HepG2 (cell line): ENCODE results near the gene PRDX2. TPM values are rescaled to one million over a fixed set of nuclear protein-coding genes. Genes with fewer than 3 reads are reported as not detected.

Experiments
- CENPX ChIP-seq: sonication (generic); formaldehyde crosslinking; IDR thresholded peaks from 2 replicates; pipeline ENCODE4 v1.9.0; 2021; ENCODE audit warnings: mild to moderate bottlenecking, missing genetic modification reagents, moderate library complexity
- MAF1 ChIP-seq: sonication (generic); formaldehyde crosslinking; IDR thresholded peaks from 2 replicates; pipeline ENCODE4 v1.5.0; 2020; ENCODE audit warnings: missing genetic modification reagents, borderline replicate concordance
- MATR3 ChIP-seq: sonication (generic); formaldehyde crosslinking; IDR thresholded peaks from 2 replicates; pipeline ENCODE4 v1.4.0; 2020; ENCODE audit warnings: missing genetic modification reagents
- RFXAP ChIP-seq: sonication (generic); formaldehyde crosslinking; IDR thresholded peaks from 2 replicates; pipeline ENCODE4 v1.4.0; 2020; ENCODE audit warnings: missing genetic modification reagents, borderline replicate concordance
- SKI ChIP-seq: fragments of 450-650 bp; IDR thresholded peaks from one replicate; pipeline ENCODE4 v1.6.1; 2018; ENCODE audit warnings: mild to moderate bottlenecking; ENCODE audit not compliant: partially characterized antibody
- SMARCC2 ChIP-seq: fragments of 450-650 bp; IDR thresholded peaks from 2 replicates; pipeline ENCODE4 v1.6.1; 2017; ENCODE audit warnings: antibody characterized with exemption, mild to moderate bottlenecking
- SMC3 ChIP-seq: IDR thresholded peaks from 2 replicates; pipeline ENCODE4 v1.6.1; 2011; ENCODE audit warnings: low read length, improper control_type of control experiment
- SUZ12 ChIP-seq: fragments of 150-350 bp; IDR thresholded peaks from 2 replicates; pipeline ENCODE4 v1.6.1; 2014; ENCODE audit warnings: low read depth, low read length
- THAP7 ChIP-seq: sonication (generic); formaldehyde crosslinking; IDR thresholded peaks from 2 replicates; pipeline ENCODE4 v1.8.1; 2023; ENCODE audit warnings: mild to moderate bottlenecking, missing genetic modification reagents
- ZBTB2 ChIP-seq: sonication (generic); formaldehyde crosslinking; IDR thresholded peaks from 2 replicates; pipeline ENCODE4 v1.8.0; 2022; ENCODE audit warnings: low read depth, missing genetic modification reagents
- ZNF124 ChIP-seq: sonication (generic); formaldehyde crosslinking; IDR thresholded peaks from 2 replicates; pipeline ENCODE4 v1.4.0; 2020; ENCODE audit warnings: missing genetic modification reagents
- ZNF138 ChIP-seq: sonication (generic); formaldehyde crosslinking; IDR thresholded peaks from 2 replicates; pipeline ENCODE4 v1.5.0; 2020; ENCODE audit warnings: mild to moderate bottlenecking, low read depth, missing genetic modification reagents
- ZNF550 ChIP-seq: sonication (generic); formaldehyde crosslinking; IDR thresholded peaks from 2 replicates; pipeline ENCODE4 v1.4.0; 2020; ENCODE audit warnings: mild to moderate bottlenecking, missing genetic modification reagents, borderline replicate concordance
- ZSCAN20 ChIP-seq: sonication (generic); formaldehyde crosslinking; IDR thresholded peaks from 2 replicates; pipeline ENCODE4 v1.4.0; 2020; ENCODE audit warnings: missing genetic modification reagents, mild to moderate bottlenecking, borderline replicate concordance
- ZSCAN5A ChIP-seq: sonication (generic); formaldehyde crosslinking; IDR thresholded peaks from 2 replicates; pipeline ENCODE4 v1.8.0; 2022; ENCODE audit warnings: mild to moderate bottlenecking, missing genetic modification reagents, borderline replicate concordance
- polyA plus RNA-seq, 8 experiments: library from polyadenylated mRNA; depleted of rRNA in 3 of 8; stranded (reverse) in 7 of 8; unstranded in 1 of 8; fragments of >200 nt; fragmentation: Illumina TruSeq in 4 of 8; extraction: Trizol in 4 of 8; gene quantifications; 2 replicates each; pipeline versions ENCODE4 v1.2.1 to v1.2.3, GENCODE V29; 2011 to 2016; ENCODE audit warnings: low read depth in 4 of 8, missing spikeins in 1 of 8, mixed read lengths in 1 of 8; ENCODE audit not compliant: insufficient read depth in 1 of 8
- total RNA-seq, 5 experiments: library from RNA; depleted of rRNA; stranded (reverse); fragments of >200 nt; fragmentation: Illumina TruSeq; extraction: Trizol; gene quantifications; 2 replicates each; pipeline ENCODE4 v1.2.3, GENCODE V29; 2016; ENCODE audit warnings: low read depth in 1 of 5
- TF ChIP-seq, protein P1 (sequence below): sonication (generic); formaldehyde crosslinking; IDR thresholded peaks from 2 replicates; pipeline ENCODE4 v1.4.0; 2020; ENCODE audit warnings: missing genetic modification reagents
- TF ChIP-seq, protein P2 (sequence below): sonication (generic); formaldehyde crosslinking; IDR thresholded peaks from 2 replicates; pipeline ENCODE4 v1.4.0; 2020; ENCODE audit warnings: missing genetic modification reagents, borderline replicate concordance

The PRDX2 gene
- total and polyA plus RNA-seq, 2 of the 13 experiments (the other 11 are each of a cell fraction or from before 2014, with no cell fraction given): 218 to 381 TPM

GRCh38 chr19:12778017-12778904 lies 23.3 kb downstream of the PRDX2 start (continued):
- no peak for TF ChIP-seq ZNF550 (CRISPR knock-in tag)
- TF ChIP-seq SMARCC2: no peak
- no peak for TF ChIP-seq ZNF138
- TF ChIP-seq RFXAP: no peak
- TF ChIP-seq ZSCAN5A: no peak
- no peak for TF ChIP-seq ZNF124 (CRISPR knock-in tag)
- no peak for TF ChIP-seq SMC3
- TF ChIP-seq MATR3: no peak
- TF ChIP-seq SUZ12: no peak
- TF ChIP-seq CENPX: no peak
- TF ChIP-seq SKI: no peak
- TF ChIP-seq, protein P1, sequence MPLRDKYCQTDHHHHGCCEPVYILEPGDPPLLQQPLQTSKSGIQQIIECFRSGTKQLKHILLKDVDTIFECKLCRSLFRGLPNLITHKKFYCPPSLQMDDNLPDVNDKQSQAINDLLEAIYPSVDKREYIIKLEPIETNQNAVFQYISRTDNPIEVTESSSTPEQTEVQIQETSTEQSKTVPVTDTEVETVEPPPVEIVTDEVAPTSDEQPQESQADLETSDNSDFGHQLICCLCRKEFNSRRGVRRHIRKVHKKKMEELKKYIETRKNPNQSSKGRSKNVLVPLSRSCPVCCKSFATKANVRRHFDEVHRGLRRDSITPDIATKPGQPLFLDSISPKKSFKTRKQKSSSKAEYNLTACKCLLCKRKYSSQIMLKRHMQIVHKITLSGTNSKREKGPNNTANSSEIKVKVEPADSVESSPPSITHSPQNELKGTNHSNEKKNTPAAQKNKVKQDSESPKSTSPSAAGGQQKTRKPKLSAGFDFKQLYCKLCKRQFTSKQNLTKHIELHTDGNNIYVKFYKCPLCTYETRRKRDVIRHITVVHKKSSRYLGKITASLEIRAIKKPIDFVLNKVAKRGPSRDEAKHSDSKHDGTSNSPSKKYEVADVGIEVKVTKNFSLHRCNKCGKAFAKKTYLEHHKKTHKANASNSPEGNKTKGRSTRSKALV: 0 out of 2 replicates have a peak, but pooled peaks have one; percentile 13
- TF ChIP-seq, protein P2, sequence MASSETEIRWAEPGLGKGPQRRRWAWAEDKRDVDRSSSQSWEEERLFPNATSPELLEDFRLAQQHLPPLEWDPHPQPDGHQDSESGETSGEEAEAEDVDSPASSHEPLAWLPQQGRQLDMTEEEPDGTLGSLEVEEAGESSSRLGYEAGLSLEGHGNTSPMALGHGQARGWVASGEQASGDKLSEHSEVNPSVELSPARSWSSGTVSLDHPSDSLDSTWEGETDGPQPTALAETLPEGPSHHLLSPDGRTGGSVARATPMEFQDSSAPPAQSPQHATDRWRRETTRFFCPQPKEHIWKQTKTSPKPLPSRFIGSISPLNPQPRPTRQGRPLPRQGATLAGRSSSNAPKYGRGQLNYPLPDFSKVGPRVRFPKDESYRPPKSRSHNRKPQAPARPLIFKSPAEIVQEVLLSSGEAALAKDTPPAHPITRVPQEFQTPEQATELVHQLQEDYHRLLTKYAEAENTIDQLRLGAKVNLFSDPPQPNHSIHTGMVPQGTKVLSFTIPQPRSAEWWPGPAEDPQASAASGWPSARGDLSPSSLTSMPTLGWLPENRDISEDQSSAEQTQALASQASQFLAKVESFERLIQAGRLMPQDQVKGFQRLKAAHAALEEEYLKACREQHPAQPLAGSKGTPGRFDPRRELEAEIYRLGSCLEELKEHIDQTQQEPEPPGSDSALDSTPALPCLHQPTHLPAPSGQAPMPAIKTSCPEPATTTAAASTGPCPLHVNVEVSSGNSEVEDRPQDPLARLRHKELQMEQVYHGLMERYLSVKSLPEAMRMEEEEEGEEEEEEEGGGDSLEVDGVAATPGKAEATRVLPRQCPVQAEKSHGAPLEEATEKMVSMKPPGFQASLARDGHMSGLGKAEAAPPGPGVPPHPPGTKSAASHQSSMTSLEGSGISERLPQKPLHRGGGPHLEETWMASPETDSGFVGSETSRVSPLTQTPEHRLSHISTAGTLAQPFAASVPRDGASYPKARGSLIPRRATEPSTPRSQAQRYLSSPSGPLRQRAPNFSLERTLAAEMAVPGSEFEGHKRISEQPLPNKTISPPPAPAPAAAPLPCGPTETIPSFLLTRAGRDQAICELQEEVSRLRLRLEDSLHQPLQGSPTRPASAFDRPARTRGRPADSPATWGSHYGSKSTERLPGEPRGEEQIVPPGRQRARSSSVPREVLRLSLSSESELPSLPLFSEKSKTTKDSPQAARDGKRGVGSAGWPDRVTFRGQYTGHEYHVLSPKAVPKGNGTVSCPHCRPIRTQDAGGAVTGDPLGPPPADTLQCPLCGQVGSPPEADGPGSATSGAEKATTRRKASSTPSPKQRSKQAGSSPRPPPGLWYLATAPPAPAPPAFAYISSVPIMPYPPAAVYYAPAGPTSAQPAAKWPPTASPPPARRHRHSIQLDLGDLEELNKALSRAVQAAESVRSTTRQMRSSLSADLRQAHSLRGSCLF (CRISPR knock-in tag): no peak
- peak; percentile 78 for TF ChIP-seq THAP7 (CRISPR knock-in tag)
- no peak for TF ChIP-seq ZSCAN20 (CRISPR knock-in tag)
- no peak for TF ChIP-seq MAF1 (CRISPR knock-in tag)
- peak; percentile 43; the same call in 1 of the 2 replicates for TF ChIP-seq ZBTB2 (CRISPR knock-in tag)
